AG10803 (cell line): ENCODE results near the gene PCDHB12.
"Not testable (repeated sequence)": the region's sequence is repeated elsewhere in the genome, so short reads cannot be mapped to it uniquely, and the experiment has no call there.

Experiments used
- DNase-seq: peaks from one replicate; pipeline ENCODE4 v3.0.0; 2010; ENCODE audit warnings: low read depth
- H3K4me3 ChIP-seq: 2 replicates; pipeline ENCODE4 v1.5.1; 2011; ENCODE audit warnings: mild to moderate bottlenecking, low read length, control low read depth
- TF ChIP-seq, protein P1 (sequence below): conservative IDR thresholded peaks from 2 replicates; pipeline ENCODE4 v1.5.1; 2011; ENCODE audit warnings: mild to moderate bottlenecking, low read length, control low read depth, inconsistent platforms

PCDHB12 gene

DNA sequence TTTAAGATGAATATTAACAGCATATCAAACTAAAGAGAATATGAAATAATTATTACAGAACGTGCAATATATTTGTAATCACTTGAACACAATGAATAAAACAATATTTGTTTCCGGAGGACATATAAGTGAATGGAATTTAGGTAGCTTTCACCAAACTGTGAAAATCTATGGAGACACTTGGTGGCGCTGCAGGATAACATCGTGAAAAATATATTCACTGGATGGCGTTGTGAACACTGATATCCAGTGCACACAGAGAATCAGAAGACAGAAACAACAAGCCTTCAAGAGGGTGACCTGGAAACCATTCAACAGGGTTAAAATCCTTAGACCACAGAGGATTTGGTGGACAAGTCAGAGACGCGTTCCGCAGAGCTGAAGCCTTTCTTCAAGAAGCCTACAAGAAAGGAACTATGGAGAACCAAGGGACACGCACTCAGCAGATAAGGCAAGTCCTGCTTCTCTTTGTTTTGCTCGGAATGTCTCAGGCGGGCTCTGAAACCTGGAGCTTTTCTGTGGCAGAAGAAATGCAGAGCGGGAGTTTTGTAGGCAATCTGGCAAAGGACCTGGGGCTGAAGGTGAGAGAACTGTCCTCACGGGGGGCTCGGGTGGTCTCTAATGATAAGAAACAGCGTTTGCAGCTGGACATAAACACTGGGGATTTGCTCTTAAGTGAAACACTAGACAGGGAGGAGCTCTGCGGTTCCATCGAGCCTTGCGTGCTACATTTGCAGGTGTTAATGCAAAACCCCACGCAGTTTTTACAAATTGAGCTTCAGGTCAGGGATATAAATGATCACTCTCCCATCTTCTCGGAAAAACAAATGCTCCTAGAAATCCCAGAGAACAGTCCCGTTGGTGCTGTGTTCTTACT is 8.9 kb upstream of the PCDHB12 start, which contains the start of gene PCDHB11:
Gene PCDHB11 (plus strand): TSS at position 269 of the 877 bp plus-strand sequence. CDS start 148 bp downstream, at position 417.
- no peak within 1 kb of the TSS; the same call in 1 of the 2 replicates for H3K4me3 ChIP-seq
- TF ChIP-seq, protein P1, sequence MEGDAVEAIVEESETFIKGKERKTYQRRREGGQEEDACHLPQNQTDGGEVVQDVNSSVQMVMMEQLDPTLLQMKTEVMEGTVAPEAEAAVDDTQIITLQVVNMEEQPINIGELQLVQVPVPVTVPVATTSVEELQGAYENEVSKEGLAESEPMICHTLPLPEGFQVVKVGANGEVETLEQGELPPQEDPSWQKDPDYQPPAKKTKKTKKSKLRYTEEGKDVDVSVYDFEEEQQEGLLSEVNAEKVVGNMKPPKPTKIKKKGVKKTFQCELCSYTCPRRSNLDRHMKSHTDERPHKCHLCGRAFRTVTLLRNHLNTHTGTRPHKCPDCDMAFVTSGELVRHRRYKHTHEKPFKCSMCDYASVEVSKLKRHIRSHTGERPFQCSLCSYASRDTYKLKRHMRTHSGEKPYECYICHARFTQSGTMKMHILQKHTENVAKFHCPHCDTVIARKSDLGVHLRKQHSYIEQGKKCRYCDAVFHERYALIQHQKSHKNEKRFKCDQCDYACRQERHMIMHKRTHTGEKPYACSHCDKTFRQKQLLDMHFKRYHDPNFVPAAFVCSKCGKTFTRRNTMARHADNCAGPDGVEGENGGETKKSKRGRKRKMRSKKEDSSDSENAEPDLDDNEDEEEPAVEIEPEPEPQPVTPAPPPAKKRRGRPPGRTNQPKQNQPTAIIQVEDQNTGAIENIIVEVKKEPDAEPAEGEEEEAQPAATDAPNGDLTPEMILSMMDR: no peak
- DNase-seq: no peak

DNA sequence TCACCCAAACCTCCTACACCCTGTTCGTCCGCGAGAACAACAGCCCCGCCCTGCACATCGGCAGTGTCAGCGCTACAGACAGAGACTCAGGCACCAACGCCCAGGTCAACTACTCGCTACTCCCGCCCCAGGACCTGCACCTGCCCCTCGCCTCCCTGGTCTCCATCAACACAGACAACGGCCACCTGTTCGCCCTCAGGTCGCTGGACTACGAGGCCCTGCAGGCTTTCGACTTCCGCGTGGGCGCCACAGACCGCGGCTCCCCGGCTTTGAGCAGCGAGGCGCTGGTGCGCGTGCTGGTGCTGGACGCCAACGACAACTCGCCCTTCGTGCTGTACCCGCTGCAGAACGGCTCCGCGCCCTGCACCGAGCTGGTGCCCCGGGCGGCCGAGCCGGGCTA is 7.4 kb upstream of the PCDHB12 start:
- not testable (repeated sequence) for DNase-seq, H3K4me3 ChIP-seq

DNA sequence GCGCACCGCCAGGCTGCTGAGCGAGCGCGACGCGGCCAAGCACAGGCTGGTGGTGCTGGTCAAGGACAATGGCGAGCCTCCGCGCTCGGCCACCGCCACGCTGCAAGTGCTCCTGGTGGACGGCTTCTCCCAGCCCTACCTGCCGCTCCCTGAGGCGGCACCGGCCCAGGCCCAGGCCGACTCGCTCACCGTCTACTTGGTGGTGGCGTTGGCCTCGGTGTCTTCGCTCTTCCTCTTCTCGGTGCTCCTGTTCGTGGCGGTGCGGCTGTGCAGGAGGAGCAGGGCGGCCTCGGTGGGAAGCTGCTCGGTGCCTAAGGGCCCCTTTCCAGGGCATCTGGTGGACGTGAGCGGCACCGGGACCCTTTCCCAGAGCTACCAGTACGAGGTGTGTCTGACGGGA is 6.9 kb upstream of the PCDHB12 start:
- not testable (repeated sequence) for H3K4me3 ChIP-seq, DNase-seq

DNA sequence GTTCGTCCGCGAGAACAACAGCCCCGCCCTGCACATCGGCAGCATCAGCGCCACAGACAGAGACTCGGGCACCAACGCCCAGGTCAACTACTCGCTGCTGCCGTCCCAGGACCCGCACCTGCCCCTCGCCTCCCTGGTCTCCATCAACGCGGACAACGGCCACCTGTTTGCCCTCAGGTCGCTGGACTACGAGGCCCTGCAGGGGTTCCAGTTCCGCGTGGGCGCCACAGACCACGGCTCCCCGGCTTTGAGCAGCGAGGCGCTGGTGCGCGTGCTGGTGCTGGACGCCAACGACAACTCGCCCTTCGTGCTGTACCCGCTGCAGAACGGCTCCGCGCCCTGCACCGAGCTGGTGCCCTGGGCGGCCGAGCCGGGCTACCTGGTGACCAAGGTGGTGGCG is 1.8 kb downstream of the PCDHB12 start:
- not testable (repeated sequence) for DNase-seq, H3K4me3 ChIP-seq

DNA sequence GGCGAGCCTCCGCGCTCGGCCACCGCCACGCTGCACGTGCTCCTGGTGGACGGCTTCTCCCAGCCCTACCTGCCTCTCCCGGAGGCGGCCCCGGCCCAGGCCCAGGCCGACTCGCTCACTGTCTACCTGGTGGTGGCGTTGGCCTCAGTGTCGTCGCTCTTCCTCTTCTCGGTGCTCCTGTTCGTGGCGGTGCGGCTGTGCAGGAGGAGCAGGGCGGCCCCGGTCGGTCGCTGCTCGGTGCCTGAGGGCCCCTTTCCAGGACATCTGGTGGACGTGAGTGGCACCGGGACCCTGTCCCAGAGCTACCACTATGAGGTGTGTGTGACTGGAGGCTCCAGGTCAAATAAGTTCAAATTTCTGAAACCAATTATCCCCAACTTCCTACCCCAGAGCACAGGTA is 2.3 kb downstream of the PCDHB12 start:
- not testable (repeated sequence) for H3K4me3 ChIP-seq, DNase-seq

DNA sequence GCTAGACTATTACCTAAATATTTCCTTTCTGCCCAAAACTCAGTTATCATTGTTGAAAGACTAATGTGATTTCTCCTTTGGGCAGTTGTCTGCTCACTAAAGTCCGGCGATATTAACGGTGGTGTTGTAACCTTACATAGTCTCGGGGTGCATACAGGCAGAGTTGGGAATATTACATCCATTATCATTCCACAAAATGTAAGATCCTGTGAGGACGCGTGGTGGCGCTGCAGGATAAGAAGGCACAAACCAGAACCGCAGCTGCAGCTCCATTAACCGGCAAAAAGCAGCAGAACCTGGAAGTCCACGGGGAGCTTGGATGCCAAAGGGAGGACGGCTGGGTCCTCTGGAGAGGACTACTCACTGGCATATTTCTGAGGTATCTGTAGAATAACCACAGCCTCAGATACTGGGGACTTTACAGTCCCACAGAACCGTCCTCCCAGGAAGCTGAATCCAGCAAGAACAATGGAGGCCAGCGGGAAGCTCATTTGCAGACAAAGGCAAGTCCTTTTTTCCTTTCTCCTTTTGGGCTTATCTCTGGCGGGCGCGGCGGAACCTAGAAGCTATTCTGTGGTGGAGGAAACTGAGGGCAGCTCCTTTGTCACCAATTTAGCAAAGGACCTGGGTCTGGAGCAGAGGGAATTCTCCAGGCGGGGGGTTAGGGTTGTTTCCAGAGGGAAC is 5.3 kb downstream of the PCDHB12 start, which contains the start of gene PCDHB13:
Gene PCDHB13 (plus strand): TSS at position 264 of the 684 bp plus-strand sequence. CDS start 205 bp downstream, at position 469.
- peak; percentile 30 for DNase-seq
- peak within 1 kb of the TSS; percentile 20; the same call in 1 of the 2 replicates for H3K4me3 ChIP-seq
- TF ChIP-seq, protein P1: peak; percentile 38

DNA sequence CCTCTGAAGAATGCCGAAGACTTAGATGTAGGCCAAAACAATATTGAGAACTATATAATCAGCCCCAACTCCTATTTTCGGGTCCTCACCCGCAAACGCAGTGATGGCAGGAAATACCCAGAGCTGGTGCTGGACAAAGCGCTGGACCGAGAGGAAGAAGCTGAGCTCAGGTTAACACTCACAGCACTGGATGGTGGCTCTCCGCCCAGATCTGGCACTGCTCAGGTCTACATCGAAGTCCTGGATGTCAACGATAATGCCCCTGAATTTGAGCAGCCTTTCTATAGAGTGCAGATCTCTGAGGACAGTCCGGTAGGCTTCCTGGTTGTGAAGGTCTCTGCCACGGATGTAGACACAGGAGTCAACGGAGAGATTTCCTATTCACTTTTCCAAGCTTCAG is 6.1 kb downstream of the PCDHB12 start:
- DNase-seq, H3K4me3 ChIP-seq: not testable (repeated sequence)

DNA sequence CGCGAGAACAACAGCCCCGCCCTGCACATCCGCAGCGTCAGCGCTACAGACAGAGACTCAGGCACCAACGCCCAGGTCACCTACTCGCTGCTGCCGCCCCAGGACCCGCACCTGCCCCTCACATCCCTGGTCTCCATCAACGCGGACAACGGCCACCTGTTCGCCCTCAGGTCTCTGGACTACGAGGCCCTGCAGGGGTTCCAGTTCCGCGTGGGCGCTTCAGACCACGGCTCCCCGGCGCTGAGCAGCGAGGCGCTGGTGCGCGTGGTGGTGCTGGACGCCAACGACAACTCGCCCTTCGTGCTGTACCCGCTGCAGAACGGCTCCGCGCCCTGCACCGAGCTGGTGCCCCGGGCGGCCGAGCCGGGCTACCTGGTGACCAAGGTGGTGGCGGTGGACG is 7.0 kb downstream of the PCDHB12 start:
- H3K4me3 ChIP-seq, DNase-seq: not testable (repeated sequence)

DNA sequence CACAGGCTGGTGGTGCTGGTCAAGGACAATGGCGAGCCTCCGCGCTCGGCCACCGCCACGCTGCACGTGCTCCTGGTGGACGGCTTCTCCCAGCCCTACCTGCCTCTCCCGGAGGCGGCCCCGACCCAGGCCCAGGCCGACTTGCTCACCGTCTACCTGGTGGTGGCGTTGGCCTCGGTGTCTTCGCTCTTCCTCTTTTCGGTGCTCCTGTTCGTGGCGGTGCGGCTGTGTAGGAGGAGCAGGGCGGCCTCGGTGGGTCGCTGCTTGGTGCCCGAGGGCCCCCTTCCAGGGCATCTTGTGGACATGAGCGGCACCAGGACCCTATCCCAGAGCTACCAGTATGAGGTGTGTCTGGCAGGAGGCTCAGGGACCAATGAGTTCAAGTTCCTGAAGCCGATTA is 7.5 kb downstream of the PCDHB12 start:
- DNase-seq, H3K4me3 ChIP-seq: not testable (repeated sequence)

DNA sequence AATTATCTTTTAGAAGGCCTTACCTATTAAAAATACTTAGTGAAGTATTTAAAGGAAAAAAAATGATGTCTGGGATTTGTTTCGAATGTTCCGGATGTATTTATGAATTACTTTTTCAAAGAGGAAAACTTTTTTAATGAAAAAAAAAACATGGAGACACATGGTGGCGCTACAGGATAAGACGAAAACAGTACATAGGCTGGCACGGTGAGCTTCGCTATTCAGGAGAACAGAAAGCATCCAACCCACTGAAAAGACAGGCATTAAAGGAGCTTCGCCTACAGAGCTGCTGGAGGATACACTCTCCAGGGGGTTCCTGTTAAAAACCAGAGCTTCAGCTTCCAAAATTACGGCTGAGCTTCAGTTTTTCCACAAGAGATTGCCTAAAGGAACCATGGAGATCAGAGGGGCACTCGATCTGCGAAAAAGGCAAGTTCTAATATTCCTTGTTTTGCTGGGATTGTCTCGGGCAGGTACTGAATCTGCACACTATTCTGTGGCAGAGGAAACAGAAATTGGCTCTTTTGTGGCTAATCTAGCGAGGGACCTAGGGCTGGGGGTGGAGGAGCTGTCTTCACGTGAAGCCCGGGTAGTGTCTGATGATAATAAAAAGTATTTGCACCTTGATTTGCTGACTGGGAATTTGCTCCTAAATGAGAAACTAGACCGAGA is 14.7 kb downstream of the PCDHB12 start, which contains the start of gene PCDHB14:
Gene PCDHB14 (plus strand): TSS at position 232 of the 672 bp plus-strand sequence. CDS start 163 bp downstream, at position 395.
- DNase-seq: peak; percentile 44
- peak within 1 kb of the TSS; percentile 47 for H3K4me3 ChIP-seq
- TF ChIP-seq, protein P1: peak; percentile 34

DNA sequence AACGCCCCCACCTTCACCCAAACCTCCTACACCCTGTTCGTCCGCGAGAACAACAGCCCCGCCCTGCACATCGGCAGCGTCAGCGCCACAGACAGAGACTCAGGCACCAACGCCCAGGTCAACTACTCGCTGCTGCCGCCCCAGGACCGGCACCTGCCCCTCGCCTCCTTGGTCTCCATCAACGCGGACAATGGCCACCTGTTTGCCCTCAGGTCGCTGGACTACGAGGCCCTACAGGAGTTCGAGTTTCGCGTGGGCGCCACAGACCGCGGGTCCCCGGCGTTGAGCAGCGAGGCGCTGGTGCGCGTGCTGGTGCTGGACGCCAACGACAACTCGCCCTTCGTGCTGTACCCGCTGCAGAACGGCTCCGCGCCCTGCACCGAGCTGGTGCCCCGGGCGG is 16.3 kb downstream of the PCDHB12 start:
- H3K4me3 ChIP-seq, DNase-seq: not testable (repeated sequence)

DNA sequence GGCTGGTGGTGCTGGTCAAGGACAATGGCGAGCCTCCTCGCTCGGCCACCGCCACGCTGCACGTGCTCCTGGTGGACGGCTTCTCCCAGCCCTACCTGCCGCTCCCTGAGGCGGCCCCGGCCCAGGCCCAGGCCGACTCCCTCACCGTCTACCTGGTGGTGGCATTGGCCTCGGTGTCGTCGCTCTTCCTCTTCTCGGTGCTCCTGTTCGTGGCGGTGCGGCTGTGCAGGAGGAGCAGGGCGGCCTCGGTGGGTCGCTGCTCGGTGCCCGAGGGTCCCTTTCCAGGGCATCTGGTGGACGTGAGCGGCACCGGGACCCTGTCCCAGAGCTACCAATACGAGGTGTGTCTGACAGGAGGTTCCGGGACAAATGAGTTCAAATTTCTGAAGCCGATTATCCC is 16.9 kb downstream of the PCDHB12 start:
- H3K4me3 ChIP-seq, DNase-seq: not testable (repeated sequence)
